GM23248 (cell line): ENCODE measurements around the gene WAPL.

Source experiments
- EZH2 ChIP-seq: fragments of 200-600 bp; sonication (generic); IDR thresholded peaks from 2 replicates; pipeline ENCODE4 v1.6.1; 2018; ENCODE audit warnings: antibody characterized with exemption, mild to moderate bottlenecking; ENCODE audit not compliant: insufficient read depth, poor library complexity, severe bottlenecking
- EZH2phosphoT487 ChIP-seq: fragments of 200-600 bp; sonication (generic); IDR thresholded peaks from 2 replicates; pipeline ENCODE4 v1.6.1; 2018; ENCODE audit warnings: antibody characterized with exemption, moderate library complexity, mild to moderate bottlenecking, low read depth; ENCODE audit not compliant: insufficient read depth

DNA sequence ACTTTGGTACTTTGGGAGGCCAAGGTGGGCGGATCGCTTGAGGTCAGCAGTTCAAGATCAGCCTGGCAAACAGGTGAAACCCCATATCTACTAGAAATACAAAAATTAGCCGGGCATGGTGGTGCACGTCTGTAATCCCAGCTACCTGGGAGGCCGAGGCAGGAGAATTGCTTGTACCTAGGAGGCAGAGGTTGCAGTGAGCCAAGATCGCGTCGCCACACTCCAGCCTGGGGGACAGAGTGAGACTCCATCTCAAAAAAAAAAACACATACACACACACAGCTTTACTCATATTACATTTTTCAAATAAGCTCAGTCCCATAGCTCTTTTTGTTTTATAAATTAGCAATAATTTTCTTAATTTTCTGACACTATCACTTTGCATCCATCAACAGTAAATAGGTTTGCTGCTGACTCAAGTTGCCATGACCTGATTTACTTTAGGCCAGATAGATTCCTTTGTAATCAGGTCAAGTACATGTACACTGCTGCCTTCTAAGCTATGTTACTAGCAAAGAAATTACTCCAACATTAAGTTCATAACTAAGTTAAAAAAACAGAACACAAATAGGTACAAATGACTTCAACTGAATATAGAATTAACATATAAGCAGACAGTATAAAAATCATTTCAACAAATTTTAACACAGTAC is 31.5 kb downstream of the WAPL start:
- no peak for TF ChIP-seq EZH2
- TF ChIP-seq EZH2phosphoT487: no peak
